Peyer's patch (tissue), 4 donors: ENCODE results near the gene TFPT. TPM values are rescaled to one million over a fixed set of nuclear protein-coding genes. Genes with fewer than 3 reads are reported as not detected.

Experiments
- DNase-seq, 3 donors: peaks; one replicate each; pipeline ENCODE4 v3.0.0-alpha.2; 2017 to 2019
- H3K27ac ChIP-seq, 4 donors: fragments of 200-600 bp; sonication (generic); one replicate each; pipeline ENCODE4 v1.5.1; 2016 to 2019
- H3K27me3 ChIP-seq, 2 donors: fragments of 200-600 bp; sonication (generic); one replicate each; pipeline ENCODE4 v1.5.1; 2019
- H3K36me3 ChIP-seq, 3 donors: fragments of 200-600 bp; sonication (generic); one replicate each; pipeline ENCODE4 v1.5.1; 2016 to 2019
- H3K4me1 ChIP-seq, 4 donors: fragments of 200-600 bp; sonication (generic); one replicate each; pipeline ENCODE4 v1.5.1; 2016 to 2019
- H3K4me3 ChIP-seq, 4 donors: fragments of 200-600 bp; sonication (generic); 1 replicate in 3 of 4; 2 replicates in 1 of 4; pipeline ENCODE4 v1.5.1; 2016 to 2019; ENCODE audit warnings: mild to moderate bottlenecking in 1 of 4
- H3K9me3 ChIP-seq, 4 donors: fragments of 200-600 bp; sonication (generic); one replicate each; pipeline ENCODE4 v1.5.1; 2016 to 2019; ENCODE audit warnings: mild to moderate bottlenecking in 1 of 4
- CTCF ChIP-seq, 6 experiments: fragments of 450-650 bp in 4 of 6; fragments of 200-600 bp in 2 of 6; sonication (generic) in 1 of 6; IDR thresholded peaks; one replicate each; pipeline ENCODE4 v1.5.1; 2017 to 2019; ENCODE audit warnings: antibody characterized with exemption in 6 of 6, mild to moderate bottlenecking in 3 of 6, moderate library complexity in 1 of 6
- POLR2A ChIP-seq, 2 donors: fragments of 450-650 bp; IDR thresholded peaks; one replicate each; pipeline ENCODE4 v1.5.1; 2017; ENCODE audit warnings: antibody characterized with exemption in 2 of 2, mild to moderate bottlenecking in 2 of 2, moderate library complexity in 2 of 2
- total RNA-seq, 4 donors: library from RNA; depleted of rRNA; stranded (reverse); fragments of >200 nt; gene quantifications; one replicate each; pipeline ENCODE4 v1.1.0, GENCODE V29; 2016

TFPT gene
- total RNA-seq, 4 donors from 2014 or later: 9.3 to 15.7 (median 10.6) TPM

- no peaks in the 10 kb centered on the region for H3K9me3 ChIP-seq
- DNase-seq: peak in 1 of 3 donors; percentile 47
- peaks cover 5 to 62% (median 16%) of the 10 kb centered on the region in 4 donors for H3K4me1 ChIP-seq
- peaks cover 0 to 23% (median 0%) of the 10 kb centered on the region in 3 donors for H3K36me3 ChIP-seq
- no peaks in the 10 kb centered on the region for H3K27me3 ChIP-seq
- no peak for TF ChIP-seq CTCF (IDR thresholded peaks at IDR 0.05)
- H3K27ac ChIP-seq: peak overlapping the region in 3 of 4 donors; percentile 84 to 99 (median 87)
- H3K4me3 ChIP-seq: peak overlapping the region in 2 of 4 donors; percentile 47 to 50
These were observed 45.4 kb upstream of the TFPT start for GRCh38 chr19:54160854-54161253.

- Histone ChIP-seq H3K4me3 (peak overlapping the region; percentile 40 to 96 (median 48)), H3K27ac (peak overlapping the region; percentile 78 to 99 (median 86)), H3K4me1 (peaks cover 5 to 58% (median 16%) of the 10 kb centered on the region in 4 donors), H3K9me3 (no peaks in the 10 kb centered on the region), H3K27me3 (no peaks in the 10 kb centered on the region), H3K36me3 (peaks cover 0 to 29% (median 0%) of the 10 kb centered on the region in 3 donors)
- TF ChIP-seq POLR2A (IDR thresholded peaks at IDR 0.05) (no peak), CTCF (IDR thresholded peaks at IDR 0.05) (no peak)
- DNase-seq: no peak
These were observed 44.8 kb upstream of the TFPT start for GRCh38 chr19:54160182-54160811.

- Histone ChIP-seq H3K36me3 (peaks cover 0 to 36% (median 0%) of the 10 kb centered on the region in 3 donors), H3K27ac (peak within 1 kb of the TSS; percentile 92 to 99 (median 96)), H3K4me3 (peak within 1 kb of the TSS; percentile 63 to 96 (median 80)), H3K9me3 (no peaks in the 10 kb centered on the region), H3K27me3 (no peaks in the 10 kb centered on the region), H3K4me1 (peaks cover 5 to 52% (median 15%) of the 10 kb centered on the region in 4 donors)
- DNase-seq: peak; percentile 97 to 100 (median 100)
- TF ChIP-seq POLR2A (IDR thresholded peaks at IDR 0.05) (peak; percentile 57 to 72), CTCF (IDR thresholded peaks at IDR 0.05) (peak in 3 of 6 experiments; percentile 44 to 59 (median 47))
These were observed 44.1 kb upstream of the TFPT start, which contains the start of gene LENG1 for GRCh38 chr19:54159352-54160181. TSS of gene LENG1 (minus strand) at chr19:54159721. CDS start at chr19:54159695, 26 bp downstream.

GRCh38 chr19:54158812-54159351, 43.4 kb upstream of the TFPT start:
- Histone ChIP-seq H3K27ac (peak overlapping the region; percentile 92 to 99 (median 96)), H3K4me1 (peaks cover 0 to 46% (median 14%) of the 10 kb centered on the region in 4 donors), H3K27me3 (no peaks in the 10 kb centered on the region), H3K36me3 (peaks cover 0 to 43% (median 0%) of the 10 kb centered on the region in 3 donors), H3K4me3 (peak overlapping the region; percentile 63 to 96 (median 80)), H3K9me3 (no peaks in the 10 kb centered on the region)
- TF ChIP-seq POLR2A (IDR thresholded peaks at IDR 0.05): no peak
- no peak for TF ChIP-seq CTCF (IDR thresholded peaks at IDR 0.05)
- no peak for DNase-seq

- Histone ChIP-seq H3K27ac (no peak overlapping the region), H3K36me3 (peaks cover 0 to 62% (median 0%) of the 10 kb centered on the region in 3 donors), H3K27me3 (no peaks in the 10 kb centered on the region), H3K4me3 (no peak overlapping the region), H3K9me3 (no peaks in the 10 kb centered on the region), H3K4me1 (peaks cover 0 to 31% (median 13%) of the 10 kb centered on the region in 4 donors)
- DNase-seq: no peak
- TF ChIP-seq CTCF (IDR thresholded peaks at IDR 0.05): no peak
- no peak for TF ChIP-seq POLR2A (IDR thresholded peaks at IDR 0.05)
These were observed 41.5 kb upstream of the TFPT start for GRCh38 chr19:54156953-54157352.
